GM19035 (cell line): ENCODE measurements around the gene RBM28.
"Not testable (repeated sequence)": the region's sequence is repeated elsewhere in the genome, so short reads cannot be mapped to it uniquely, and the experiment has no call there.

Experiments used
- ATAC-seq: cut with Tn5 transposase; IDR thresholded peaks from one replicate; pipeline ENCODE4 v1.9.1; 2021; ENCODE audit not compliant: unreplicated experiment

Gene RBM28

GRCh38 chr7:128298004-128298403, 45.7 kb downstream of the RBM28 start:
- not testable (repeated sequence) for ATAC-seq

DNA sequence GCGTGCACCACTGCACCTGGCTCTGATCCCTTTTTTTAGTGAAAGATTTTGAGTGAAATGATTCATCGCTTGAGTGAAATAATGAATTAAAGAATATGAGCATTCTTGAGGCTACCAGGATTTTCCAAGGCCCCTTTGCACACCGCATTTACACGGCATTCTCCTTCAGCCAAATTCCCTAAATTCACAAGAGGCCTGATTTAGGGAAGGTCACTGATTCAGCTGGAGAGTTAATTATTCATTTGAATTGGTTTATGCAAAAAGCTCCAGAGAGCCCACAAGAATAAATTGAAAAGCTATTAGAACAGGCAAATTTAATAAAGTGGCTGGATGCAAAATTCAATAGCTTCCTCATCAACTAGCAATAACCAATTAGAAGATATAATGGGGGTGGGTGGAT, 56.2 kb downstream of the RBM28 start:
- ATAC-seq, result no peak

DNA sequence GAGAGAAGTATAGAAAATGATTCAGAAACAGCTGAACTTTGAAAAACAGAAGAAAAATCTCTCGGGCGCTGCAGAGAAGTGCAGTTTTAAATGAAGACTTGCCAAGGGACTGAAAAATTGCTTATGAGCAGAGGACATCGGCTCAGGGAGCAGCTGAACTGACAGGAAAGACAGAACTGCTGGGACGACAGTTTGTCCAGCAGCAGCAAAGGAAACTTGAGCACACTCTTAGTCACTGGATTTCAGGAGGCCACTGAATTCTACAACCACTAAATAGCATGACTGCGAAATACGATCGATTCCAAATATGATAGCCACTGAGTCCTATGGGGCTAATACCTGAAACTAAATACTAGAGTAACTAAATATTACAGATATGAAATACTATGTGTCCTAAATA, 59.6 kb downstream of the RBM28 start:
- no peak for ATAC-seq

DNA sequence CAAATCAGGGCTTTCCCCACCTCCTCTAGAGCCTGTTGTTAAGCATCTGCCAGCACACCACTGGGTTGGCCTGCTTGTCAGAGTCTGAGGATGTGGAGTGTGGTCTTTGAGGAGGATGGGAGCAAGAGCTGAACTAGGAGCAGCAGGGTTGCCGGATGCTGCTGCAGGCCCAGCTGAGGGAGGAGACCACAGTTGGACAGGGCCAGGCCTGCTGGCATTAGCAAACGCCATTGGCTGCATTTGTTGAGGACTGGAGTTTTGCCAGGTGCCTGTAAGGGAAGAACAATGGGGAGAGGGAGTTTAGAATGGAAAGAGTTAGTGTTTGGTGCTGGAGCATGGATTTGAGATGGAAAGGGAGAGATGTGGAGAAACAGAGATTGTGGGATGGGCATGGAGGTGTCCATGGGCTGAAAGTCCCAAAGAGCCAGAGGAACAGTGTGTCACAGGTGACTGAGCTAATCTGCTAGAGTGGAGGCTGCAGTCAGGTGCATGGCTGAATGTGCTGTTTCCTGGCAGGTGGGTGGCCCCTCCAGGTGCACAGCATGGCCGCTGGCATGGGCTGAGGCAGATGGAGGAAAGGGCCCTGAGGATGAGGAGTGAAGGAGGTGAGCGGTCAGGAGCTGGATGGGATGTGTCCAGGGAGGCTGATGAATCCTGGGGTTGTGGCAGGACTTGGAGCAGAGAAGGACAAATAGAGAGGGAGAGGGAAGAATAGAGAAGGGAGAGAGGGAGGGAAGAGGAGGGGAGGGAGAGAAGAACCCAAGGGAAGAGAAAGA, 61.9 kb downstream of the RBM28 start:
- ATAC-seq, result no peak

GRCh38 chr7:128280451-128280850, 63.3 kb downstream of the RBM28 start:
- not testable (repeated sequence) for ATAC-seq

- no peak for ATAC-seq
These were observed 64.5 kb downstream of the RBM28 start for GRCh38 chr7:128279124-128279713.

- no peak for ATAC-seq
These were observed 65.3 kb downstream of the RBM28 start for GRCh38 chr7:128278366-128278765.

DNA sequence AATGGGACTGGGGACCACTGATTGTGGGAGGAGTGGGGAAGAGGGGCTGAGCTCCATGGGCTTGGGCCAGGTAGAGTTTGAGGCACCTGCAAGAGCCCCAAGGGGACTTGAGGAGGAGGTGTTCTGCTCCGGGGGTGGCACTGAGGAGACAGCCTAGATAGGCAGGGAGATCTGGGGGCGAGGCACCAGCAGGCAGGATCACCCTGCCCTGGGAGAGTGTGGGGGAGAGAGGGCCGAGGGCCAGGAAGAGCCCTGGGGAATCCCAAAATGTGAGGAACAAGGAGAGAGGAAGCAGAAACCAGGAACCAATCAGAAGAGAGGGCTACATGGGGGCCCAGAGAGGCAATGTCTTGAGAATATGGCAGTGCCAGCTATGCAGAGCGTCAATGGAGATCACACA, 68.0 kb downstream of the RBM28 start:
- ATAC-seq, result no peak

- no peak for ATAC-seq
These were observed 68.7 kb downstream of the RBM28 start for GRCh38 chr7:128274884-128275603.

DNA sequence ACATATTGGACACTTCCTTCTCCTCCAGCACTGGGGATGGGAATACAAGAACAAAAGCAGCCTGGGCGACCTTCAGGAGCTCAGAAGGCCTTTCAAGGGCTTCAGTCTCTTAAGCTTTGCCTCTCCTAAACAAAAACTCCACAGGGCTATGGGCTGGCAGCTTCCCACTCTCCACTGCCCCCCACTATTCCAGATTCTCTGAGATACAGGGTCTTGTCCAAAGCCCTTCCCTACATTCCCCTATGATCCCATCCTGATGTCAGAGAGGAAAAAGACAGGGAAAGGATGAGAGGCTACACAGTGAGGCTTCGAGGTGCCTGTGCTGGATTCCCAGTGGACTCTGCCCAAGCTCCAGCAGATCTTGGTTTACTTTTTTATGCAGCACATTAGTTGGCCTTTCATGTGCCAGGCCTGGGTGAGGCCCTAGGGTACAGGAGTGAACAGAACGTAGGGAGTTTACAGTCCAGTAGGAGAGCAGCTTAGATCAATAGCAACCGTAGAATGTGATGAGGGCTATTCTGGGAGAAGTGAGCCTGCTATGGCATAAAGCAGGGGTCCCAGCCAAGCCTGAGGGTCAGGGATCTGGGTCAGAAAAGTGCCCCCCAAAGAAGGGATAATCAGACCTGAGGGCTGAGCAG, 69.3 kb downstream of the RBM28 start:
- ATAC-seq, result no peak

DNA sequence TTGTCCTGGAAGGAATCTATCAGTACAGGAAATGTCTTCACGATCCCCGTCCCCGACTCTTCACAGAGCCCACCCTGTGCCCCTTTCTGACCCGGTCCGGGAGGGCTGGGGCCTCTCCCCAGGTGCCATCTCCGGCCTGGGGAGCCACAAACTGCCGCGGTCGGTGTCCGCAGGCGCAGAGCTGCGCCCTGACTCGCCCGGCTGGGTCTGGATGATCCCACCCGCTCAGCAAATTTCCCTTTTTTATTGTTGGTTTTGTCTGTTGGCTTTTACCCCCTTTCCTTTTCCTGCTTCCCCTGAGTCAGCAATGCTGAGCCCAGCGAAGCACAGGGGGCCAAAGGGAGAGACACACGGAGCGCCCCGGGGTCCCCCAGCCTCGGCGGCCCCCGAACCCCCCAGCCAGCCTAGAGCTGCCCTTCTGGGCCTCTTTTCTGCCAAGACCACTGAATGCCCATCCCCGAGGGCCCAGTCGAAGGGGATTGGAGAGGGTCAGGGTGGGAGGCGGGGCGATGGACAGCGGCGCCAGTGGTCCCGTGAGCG, 71.7 kb downstream of the RBM28 start:
- no peak for ATAC-seq

DNA sequence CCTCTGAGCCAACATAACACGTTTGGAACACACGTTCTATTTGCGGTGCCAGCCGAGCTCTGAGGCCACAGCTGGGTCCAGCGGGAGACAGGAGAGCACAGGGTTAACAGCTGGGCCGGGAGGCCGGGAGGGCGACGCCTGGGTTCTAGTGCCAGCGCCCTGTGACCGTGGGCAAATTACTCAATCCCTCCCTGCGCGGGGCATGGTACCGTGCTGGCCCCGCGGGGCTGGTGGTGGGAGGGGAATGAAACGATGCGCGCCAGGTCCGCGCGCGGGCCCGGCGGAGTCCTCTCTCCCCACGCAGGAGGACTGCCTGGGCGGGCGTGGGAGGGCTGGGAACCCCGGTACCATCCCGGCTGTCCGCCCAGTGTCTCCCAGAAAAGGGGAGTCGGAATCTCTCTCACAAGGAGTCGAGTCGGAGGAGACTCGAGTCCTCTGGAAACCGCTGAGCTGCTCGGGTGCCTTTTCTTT, 72.2 kb downstream of the RBM28 start:
- ATAC-seq, result no peak

GRCh38 chr7:128270826-128271272, 72.9 kb downstream of the RBM28 start:
- no peak for ATAC-seq

- no peak for ATAC-seq
These were observed 75.5 kb downstream of the RBM28 start for GRCh38 chr7:128268233-128268632.

GRCh38 chr7:128267595-128267924, 76.1 kb downstream of the RBM28 start:
- ATAC-seq, result no peak

- ATAC-seq, result no peak
These were observed 76.7 kb downstream of the RBM28 start for GRCh38 chr7:128266883-128267594.

GRCh38 chr7:128266529-128266882, 77.2 kb downstream of the RBM28 start:
- no peak for ATAC-seq

DNA sequence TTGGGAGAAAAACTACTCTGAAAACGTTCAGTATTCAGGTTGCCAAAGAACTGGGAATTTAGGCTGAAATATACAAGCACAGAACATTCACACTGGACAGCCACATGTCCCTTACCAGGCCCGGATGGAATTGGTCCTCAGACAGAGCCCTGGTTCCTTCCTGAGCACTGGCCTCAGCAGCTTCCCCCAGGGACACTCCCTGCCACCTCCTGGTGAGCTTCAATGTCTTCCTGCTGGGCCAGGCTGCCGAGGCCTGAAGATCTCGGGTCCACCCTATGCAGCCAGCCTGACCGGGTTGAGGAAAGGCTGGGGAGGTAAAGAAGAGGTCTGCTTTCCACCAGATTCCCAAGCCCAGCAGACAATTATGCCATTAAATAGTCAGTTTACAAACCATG, 77.8 kb downstream of the RBM28 start:
- no peak for ATAC-seq

DNA sequence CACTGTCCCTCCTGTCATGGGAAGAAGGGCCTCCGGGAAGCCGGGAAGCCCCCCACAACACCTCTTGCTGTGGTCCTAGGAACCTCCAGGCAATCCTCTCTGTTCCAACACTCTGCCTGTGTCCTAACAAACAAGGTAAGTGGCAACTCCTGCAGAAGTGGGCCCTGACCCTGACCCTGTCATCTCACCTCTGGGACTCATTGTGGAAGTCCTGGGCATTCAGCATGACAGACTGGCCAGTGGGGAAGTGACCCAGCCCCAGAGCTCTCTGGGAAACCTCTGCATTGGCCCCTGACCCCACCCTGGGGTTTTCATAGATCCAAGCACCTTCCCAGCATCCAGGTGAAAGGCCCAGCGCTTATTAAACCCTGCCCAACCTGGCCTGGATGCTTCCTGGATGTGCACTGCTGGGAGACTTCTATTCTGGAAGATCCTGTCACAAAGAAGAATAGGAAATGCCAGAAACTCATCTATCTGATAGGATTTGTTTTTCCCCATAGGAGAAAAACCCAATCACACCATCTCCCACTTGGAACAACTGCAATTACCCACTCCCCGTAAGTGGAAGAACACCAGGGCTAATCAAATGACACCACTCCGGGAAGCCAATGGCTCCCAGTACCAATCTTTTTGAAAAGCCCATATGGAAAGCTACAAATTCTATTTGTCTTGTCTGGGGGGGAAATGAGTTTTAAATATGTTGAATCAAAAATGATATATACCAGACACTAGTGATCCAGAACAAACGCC, 78.4 kb downstream of the RBM28 start:
- ATAC-seq, result no peak

GRCh38 chr7:128264477-128264876, 79.2 kb downstream of the RBM28 start:
- no peak for ATAC-seq
